Hepatocyte (in vitro differentiated cells): ENCODE data around the gene ZKSCAN3. TPM values are rescaled to one million over a fixed set of nuclear protein-coding genes. Genes with fewer than 3 reads are reported as not detected.

ENCODE experiments used
- DNase-seq: peaks from one replicate; pipeline ENCODE4 v3.0.0-alpha.2; 2016; ENCODE audit warnings: low spot score
- H2AFZ ChIP-seq: fragments of 200-600 bp; sonication (generic); 2 replicates; pipeline ENCODE4 v1.6.0; 2016; ENCODE audit warnings: antibody characterized with exemption, mild to moderate bottlenecking
- H3K27ac ChIP-seq: fragments of 200-600 bp; sonication (generic); 2 replicates; pipeline ENCODE4 v1.5.1; 2016; ENCODE audit warnings: mild to moderate bottlenecking
- H3K27me3 ChIP-seq: fragments of 200-600 bp; sonication (generic); 2 replicates; pipeline ENCODE4 v1.6.1; 2016
- H3K36me3 ChIP-seq: fragments of 200-600 bp; sonication (generic); replicated peaks from 2 replicates; pipeline ENCODE4 v1.5.1; 2016; ENCODE audit warnings: low read depth; ENCODE audit not compliant: insufficient read depth
- H3K4me1 ChIP-seq: fragments of 200-600 bp; sonication (generic); 2 replicates; pipeline ENCODE4 v1.5.1; 2016; ENCODE audit warnings: mild to moderate bottlenecking, moderate library complexity; ENCODE audit not compliant: insufficient read depth
- H3K4me2 ChIP-seq: fragments of 200-600 bp; sonication (generic); 2 replicates; pipeline ENCODE4 v1.6.0; 2016
- H3K4me3 ChIP-seq: fragments of 200-600 bp; sonication (generic); 2 replicates; pipeline ENCODE4 v1.5.1; 2016; ENCODE audit warnings: mild to moderate bottlenecking
- H3K79me2 ChIP-seq: fragments of 200-600 bp; sonication (generic); 2 replicates; pipeline ENCODE4 v1.6.0; 2017; ENCODE audit warnings: mild to moderate bottlenecking
- H3K9me2 ChIP-seq: fragments of 200-600 bp; sonication (generic); replicated peaks from 2 replicates; pipeline ENCODE4 v1.6.0; 2017; ENCODE audit warnings: mild to moderate bottlenecking; ENCODE audit not compliant: insufficient read depth
- H3K9me3 ChIP-seq: fragments of 200-600 bp; sonication (generic); 2 replicates; pipeline ENCODE4 v1.5.1; 2016; ENCODE audit warnings: low read depth, mild to moderate bottlenecking
- H4K20me1 ChIP-seq: fragments of 200-600 bp; sonication (generic); 2 replicates; pipeline ENCODE4 v1.6.0; 2016; ENCODE audit warnings: mild to moderate bottlenecking; ENCODE audit not compliant: insufficient read depth, poor library complexity, severe bottlenecking
- CTCF ChIP-seq: fragments of 200-600 bp; sonication (generic); IDR thresholded peaks from 2 replicates; pipeline ENCODE4 v1.5.1; 2016; ENCODE audit warnings: antibody characterized with exemption, mild to moderate bottlenecking; ENCODE audit not compliant: poor library complexity
- EZH2 ChIP-seq: fragments of 200-600 bp; sonication (generic); IDR thresholded peaks from 2 replicates; pipeline ENCODE4 v1.6.1; 2016; ENCODE audit warnings: antibody characterized with exemption, mild to moderate bottlenecking, borderline replicate concordance
- EZH2phosphoT487 ChIP-seq: fragments of 200-600 bp; sonication (generic); IDR thresholded peaks from one replicate; pipeline ENCODE4 v1.6.1; 2018; ENCODE audit warnings: antibody characterized with exemption, mild to moderate bottlenecking, low read depth, moderate library complexity; ENCODE audit not compliant: unreplicated experiment, severe bottlenecking
- WGBS: methylation state at CpG from one replicate; pipeline ENCODE4 v1.1.6; 2016; ENCODE audit warnings: low lambda C conversion rate; ENCODE audit errors: missing lambda C conversion rate; 5-methylcytosine and 5-hydroxymethylcytosine counted together
- polyA plus RNA-seq: library from polyadenylated mRNA; unstranded; fragments of >200 nt; fragmentation: Nextera tagmentation; extraction: Ambion mirVana; gene quantifications from 2 replicates; pipeline ENCODE4 v1.2.1, GENCODE V29; 2016
- total RNA-seq: library from RNA; depleted of rRNA; stranded (reverse); fragments of >200 nt; gene quantifications from 2 replicates; pipeline ENCODE4 v1.2.3, GENCODE V29; 2014

The ZKSCAN3 gene
- total and polyA plus RNA-seq, 2 experiments from 2014 or later: 1.9 to 6.8 TPM

DNA sequence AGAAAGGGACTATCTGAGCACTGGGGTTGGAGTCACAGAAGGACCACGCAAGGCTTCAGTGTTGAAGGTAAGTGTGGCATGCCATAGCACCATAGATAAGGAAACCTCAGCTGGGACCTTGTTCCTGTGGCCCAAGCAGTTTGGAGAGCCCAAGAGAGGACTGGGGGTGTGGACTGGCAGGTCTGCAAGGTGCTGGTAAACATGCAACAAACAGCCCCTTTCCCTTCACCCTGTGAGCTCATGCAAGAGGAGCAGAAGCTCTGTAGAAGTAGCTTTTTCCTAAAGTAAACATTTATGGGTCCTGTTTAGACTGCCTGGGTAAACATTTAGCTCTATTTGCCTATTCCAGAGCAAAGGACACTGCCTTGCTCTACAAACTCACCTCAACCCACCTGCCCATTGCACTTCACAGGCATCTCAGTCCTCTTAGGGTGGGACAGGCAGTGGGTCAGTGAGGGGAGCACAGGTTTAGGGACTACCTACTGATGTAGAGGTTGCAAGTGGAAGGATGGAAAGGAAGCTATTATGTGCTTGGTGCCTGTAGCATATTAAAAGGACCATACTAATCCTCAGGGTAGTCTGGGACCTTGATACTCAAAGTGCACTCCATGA, 25.8 kb upstream of the ZKSCAN3 start:
- peaks cover 13% of the 10 kb centered on the region for H3K36me3 ChIP-seq
- TF ChIP-seq EZH2 (no peak), EZH2phosphoT487 (no peak), CTCF (no peak)
- no peaks in the 10 kb centered on the region for H3K9me2 ChIP-seq
- H2AFZ ChIP-seq: no peak overlapping the region
- H3K4me3 ChIP-seq: no peak overlapping the region
- 95% methylated on average over 1 of the region's 1 CpG for WGBS
- H4K20me1 ChIP-seq: no peaks in the 10 kb centered on the region
- H3K27ac ChIP-seq: no peak overlapping the region
- H3K79me2 ChIP-seq: no peaks in the 10 kb centered on the region
- no peaks in the 10 kb centered on the region for H3K4me1 ChIP-seq
- H3K4me2 ChIP-seq: no peak overlapping the region
- no peaks in the 10 kb centered on the region for H3K27me3 ChIP-seq
- peaks cover 24% of the 10 kb centered on the region for H3K9me3 ChIP-seq
- no peak for DNase-seq

DNA sequence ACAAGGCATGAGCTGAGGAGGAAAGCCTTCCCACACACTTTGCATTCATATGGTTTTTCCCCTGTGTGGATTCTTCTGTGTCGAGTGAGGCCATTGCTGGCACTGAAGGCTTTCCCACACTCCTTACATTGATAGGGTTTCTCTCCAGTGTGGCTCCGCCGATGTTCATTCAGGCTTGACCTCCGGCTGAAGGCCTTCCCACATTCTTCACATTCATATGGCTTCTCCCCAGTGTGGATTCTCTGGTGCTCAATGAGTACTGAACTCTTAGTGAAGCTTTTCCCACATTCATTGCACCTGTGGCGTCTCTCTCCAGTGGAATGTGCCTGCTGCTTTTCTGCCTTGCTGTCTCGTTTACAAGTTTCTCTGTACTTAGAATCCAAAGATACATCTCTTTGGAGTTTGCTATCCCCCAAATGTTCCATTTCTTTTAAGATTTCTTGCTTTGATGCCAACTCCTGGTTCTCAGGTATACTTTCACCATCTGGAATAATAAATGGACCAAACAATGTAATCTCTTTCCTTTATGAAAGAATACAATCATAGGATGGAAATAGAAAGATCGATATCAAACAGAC, 23.3 kb upstream of the ZKSCAN3 start:
- TF ChIP-seq EZH2: no peak
- no peak for TF ChIP-seq EZH2phosphoT487
- 93% methylated on average over 7 of the region's 7 CpGs for WGBS
- H3K27ac ChIP-seq: no peak overlapping the region

DNA sequence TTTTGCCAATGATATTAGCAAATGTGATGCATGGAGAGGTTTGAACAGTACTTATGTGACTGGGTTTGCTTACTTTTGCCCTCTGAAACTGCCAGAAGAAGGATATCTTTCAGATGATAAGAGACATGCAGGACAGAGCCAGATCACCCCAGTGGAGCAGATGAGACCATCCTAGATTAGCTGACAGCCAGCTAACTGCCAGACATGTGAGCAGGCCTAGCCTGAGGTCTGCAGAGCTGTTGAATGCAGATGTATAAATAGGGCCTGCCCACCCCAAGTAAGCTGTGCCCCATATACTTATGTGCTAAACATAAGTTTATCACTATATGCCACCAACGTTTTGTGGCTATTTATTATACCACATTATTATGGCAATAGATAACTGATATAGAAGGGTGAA, 19.7 kb upstream of the ZKSCAN3 start:
- no peaks in the 10 kb centered on the region for H4K20me1 ChIP-seq
- H3K9me3 ChIP-seq: peaks cover 24% of the 10 kb centered on the region
- H3K4me2 ChIP-seq: no peak overlapping the region
- H3K9me2 ChIP-seq: no peaks in the 10 kb centered on the region
- no peaks in the 10 kb centered on the region for H3K27me3 ChIP-seq
- 68% methylated on average over 1 of the region's 1 CpG for WGBS
- peaks cover 7% of the 10 kb centered on the region for H3K4me1 ChIP-seq
- peaks cover 13% of the 10 kb centered on the region for H3K36me3 ChIP-seq
- DNase-seq: no peak
- no peak overlapping the region for H2AFZ ChIP-seq
- TF ChIP-seq CTCF (no peak), EZH2 (no peak), EZH2phosphoT487 (no peak)
- no peak overlapping the region for H3K4me3 ChIP-seq
- H3K27ac ChIP-seq: no peak overlapping the region
- no peaks in the 10 kb centered on the region for H3K79me2 ChIP-seq

More for the DNA sequence above, 23.3 kb upstream of the ZKSCAN3 start:
- H4K20me1 ChIP-seq: no peaks in the 10 kb centered on the region
- H3K9me2 ChIP-seq: no peaks in the 10 kb centered on the region
- no peak overlapping the region for H2AFZ ChIP-seq
- H3K9me3 ChIP-seq: peaks cover 24% of the 10 kb centered on the region
- H3K27me3 ChIP-seq: no peaks in the 10 kb centered on the region
- no peaks in the 10 kb centered on the region for H3K4me1 ChIP-seq
- peaks cover 13% of the 10 kb centered on the region for H3K36me3 ChIP-seq
- no peak for DNase-seq
- no peaks in the 10 kb centered on the region for H3K79me2 ChIP-seq
- H3K4me3 ChIP-seq: no peak overlapping the region
- H3K4me2 ChIP-seq: no peak overlapping the region

- no peak overlapping the region for H2AFZ ChIP-seq
- no peak for DNase-seq
- H3K27ac ChIP-seq: no peak overlapping the region
- no peaks in the 10 kb centered on the region for H3K27me3 ChIP-seq
- H3K79me2 ChIP-seq: peaks cover 7% of the 10 kb centered on the region
- WGBS: 86% methylated on average over 2 of the region's 2 CpGs
- H3K4me3 ChIP-seq: no peak overlapping the region
- H4K20me1 ChIP-seq: no peaks in the 10 kb centered on the region
- TF ChIP-seq EZH2 (no peak), CTCF (no peak), EZH2phosphoT487 (no peak)
- H3K4me2 ChIP-seq: no peak overlapping the region
- H3K4me1 ChIP-seq: peaks cover 7% of the 10 kb centered on the region
- no peaks in the 10 kb centered on the region for H3K9me2 ChIP-seq
- no peaks in the 10 kb centered on the region for H3K9me3 ChIP-seq
- H3K36me3 ChIP-seq: no peaks in the 10 kb centered on the region
These were observed 16.7 kb upstream of the ZKSCAN3 start for GRCh38 chr6:28333047-28333446.
